HepG2 (cell line): ENCODE measurements around the gene CELF4. TPM values are rescaled to one million over a fixed set of nuclear protein-coding genes. Genes with fewer than 3 reads are reported as not detected.

ENCODE experiments used
- ATAC-seq: fragments of 200-7000 bp; cut with Tn5 transposase; 3 replicates; pipeline ENCODE4 v1.9.1; 2020; ENCODE audit warnings: mild to moderate bottlenecking, moderate library complexity
- BruUV-seq: library from RNA; stranded (reverse); fragments of 400-500 nt; replicated peaks from 2 replicates; lab custom pipeline; 2021; lab: Mats Ljungman, UMichigan
- CTCF ChIA-PET: fragments of 300-600 bp; formaldehyde crosslinking; extraction: SDS; loops from one replicate; lab custom pipeline; 2021; ENCODE audit warnings: low total read pairs, inconsistent platforms, low intra/inter-chr PET ratio; lab: Yijun Ruan, JAX
- POLR2A ChIA-PET: fragments of 350-600 bp; sonication (Branson Sonifier 250); formaldehyde crosslinking; loops from one replicate; lab custom pipeline; 2020; ENCODE audit warnings: antibody characterized with exemption, inconsistent platforms; lab: Yijun Ruan, JAX
- DNase-seq: peaks from one replicate; pipeline ENCODE4 v3.0.0-alpha.2; 2015; ENCODE audit warnings: low spot score
- FAIRE-seq: peaks from 3 replicates; lab custom pipeline; 2011; peaks lifted over from hg19 to GRCh38; lab: Jason Lieb, UNC
- H2AFZ ChIP-seq: one replicate; pipeline ENCODE4 v1.6.1; 2011; ENCODE audit warnings: low read length, inconsistent platforms
- H3K27ac ChIP-seq: fragments of 300-600 bp; 3 replicates; pipeline ENCODE4 v1.8.0; 2011; ENCODE audit warnings: mixed run types, mild to moderate bottlenecking, mixed read lengths, low read length, inconsistent platforms; ENCODE audit not compliant: insufficient read depth; ENCODE audit errors: extremely low read length
- H3K27me3 ChIP-seq, 2 experiments: fragments of 200-600 bp in 1 of 2; 2 replicates in 1 of 2; 3 replicates in 1 of 2; pipeline versions ENCODE4 v1.6.0 to v1.8.0; 2011; ENCODE audit warnings: low read length in 2 of 2, mild to moderate bottlenecking in 2 of 2, moderate library complexity in 2 of 2, inconsistent platforms in 1 of 2; ENCODE audit not compliant: insufficient read depth in 2 of 2, control insufficient read depth in 1 of 2
- H3K36me3 ChIP-seq, 2 experiments: fragments of 200-600 bp in 1 of 2; replicated peaks in 1 of 2; 2 replicates in 1 of 2; 3 replicates in 1 of 2; pipeline versions ENCODE4 v1.5.1 to v1.8.0; 2011; ENCODE audit warnings: low read length in 2 of 2, inconsistent platforms in 1 of 2; ENCODE audit not compliant: insufficient read depth in 2 of 2, control insufficient read depth in 1 of 2
- H3K4me1 ChIP-seq: 2 replicates; pipeline ENCODE4 v1.5.1; 2012; ENCODE audit warnings: low read length, inconsistent platforms; ENCODE audit not compliant: insufficient read depth
- H3K4me2 ChIP-seq: 2 replicates; pipeline ENCODE4 v1.6.0; 2011; ENCODE audit warnings: low read depth, low read length, inconsistent platforms
- H3K4me3 ChIP-seq, 3 experiments: fragments of 200-600 bp in 1 of 3; sonication (generic), shearing (Covaris generic) in 1 of 3; replicated peaks in 1 of 3; 2 replicates each; pipeline ENCODE4 v1.5.1; 2011 to 2016; ENCODE audit warnings: low read length in 3 of 3, inconsistent platforms in 2 of 3, low read depth in 2 of 3, mild to moderate bottlenecking in 2 of 3, control low read depth in 1 of 3, mixed read lengths in 1 of 3; ENCODE audit not compliant: insufficient read depth in 1 of 3
- H3K79me2 ChIP-seq: one replicate; pipeline ENCODE4 v1.6.1; 2011; ENCODE audit warnings: low read length, inconsistent platforms; ENCODE audit not compliant: insufficient read depth
- H3K9ac ChIP-seq: 2 replicates; pipeline ENCODE4 v1.6.0; 2011; ENCODE audit warnings: mild to moderate bottlenecking, low read depth, low read length, inconsistent platforms; ENCODE audit not compliant: insufficient read depth
- H3K9me3 ChIP-seq: 2 replicates; pipeline ENCODE4 v1.5.1; 2012; ENCODE audit warnings: mild to moderate bottlenecking, low read length
- H4K20me1 ChIP-seq: 2 replicates; pipeline ENCODE4 v1.6.0; 2011; ENCODE audit warnings: inconsistent platforms, mild to moderate bottlenecking, low read length, moderate library complexity; ENCODE audit not compliant: insufficient read depth
- KLF12 ChIP-seq: sonication (generic); formaldehyde crosslinking; IDR thresholded peaks from 2 replicates; pipeline ENCODE4 v1.4.0; 2020; ENCODE audit warnings: missing genetic modification reagents, borderline replicate concordance
- MED8 ChIP-seq: sonication (generic); formaldehyde crosslinking; IDR thresholded peaks from 2 replicates; pipeline ENCODE4 v1.8.1; 2023; ENCODE audit warnings: mild to moderate bottlenecking, missing genetic modification reagents; ENCODE audit not compliant: insufficient replicate concordance
- NR3C1 ChIP-seq: sonication (generic); formaldehyde crosslinking; IDR thresholded peaks from 2 replicates; pipeline ENCODE4 v1.4.0; 2020; ENCODE audit warnings: missing genetic modification reagents
- PAWR ChIP-seq: sonication (generic); formaldehyde crosslinking; IDR thresholded peaks from 2 replicates; pipeline ENCODE4 v1.4.0; 2020; ENCODE audit warnings: missing genetic modification reagents, mild to moderate bottlenecking, borderline replicate concordance
- PPARG ChIP-seq: conservative IDR thresholded peaks from 2 replicates; pipeline ENCODE4 v1.6.1; 2016; ENCODE audit warnings: missing biosample characterization, missing genetic modification reagents
- TCF7 ChIP-seq: sonication (generic); IDR thresholded peaks from 2 replicates; pipeline ENCODE4 v1.6.1; 2016; ENCODE audit warnings: antibody characterized with exemption, low read depth
- ZBTB1 ChIP-seq: sonication (generic); formaldehyde crosslinking; IDR thresholded peaks from 2 replicates; pipeline ENCODE4 v1.4.0; 2020; ENCODE audit warnings: missing genetic modification reagents, borderline replicate concordance
- ZNF337 ChIP-seq: sonication (generic); formaldehyde crosslinking; IDR thresholded peaks from 2 replicates; pipeline ENCODE4 v1.5.1; 2020; ENCODE audit warnings: missing genetic modification reagents, low read depth, mild to moderate bottlenecking, borderline replicate concordance
- ZNF629 ChIP-seq: sonication (generic); formaldehyde crosslinking; conservative IDR thresholded peaks from 2 replicates; pipeline ENCODE4 v1.5.0; 2020; ENCODE audit warnings: missing genetic modification reagents
- ZNF704 ChIP-seq: sonication (generic); formaldehyde crosslinking; IDR thresholded peaks from 2 replicates; pipeline ENCODE4 v1.8.1; 2023; ENCODE audit warnings: mild to moderate bottlenecking, inconsistent platforms, moderate library complexity, missing genetic modification reagents, borderline replicate concordance
- WGBS: methylation state at CpG from one replicate; pipeline ENCODE4 v1.1.6; 2017; ENCODE audit warnings: low lambda C conversion rate; 5-methylcytosine and 5-hydroxymethylcytosine counted together
- in situ Hi-C: cut with HindIII; loops from 2 replicates; pipeline ENCODE4 v1.10.0; 2017; ENCODE audit warnings: low pct_unique_long_range_greater_than_20kb; ENCODE audit not compliant: extremely low pct_ligation_motif_present
- intact Hi-C: fragments of 100-400 bp; cut with micrococcal nuclease; formaldehyde crosslinking; loops from one replicate; pipeline ENCODE4 v1.10.0; 2022; ENCODE audit not compliant: unreplicated experiment
- polyA plus RNA-seq, 8 experiments: library from polyadenylated mRNA; depleted of rRNA in 3 of 8; stranded (reverse) in 7 of 8; unstranded in 1 of 8; fragments of >200 nt; fragmentation: Illumina TruSeq in 4 of 8; extraction: Trizol in 4 of 8; gene quantifications; 2 replicates each; pipeline versions ENCODE4 v1.2.1 to v1.2.3, GENCODE V29; 2011 to 2016; ENCODE audit warnings: low read depth in 4 of 8, missing spikeins in 1 of 8, mixed read lengths in 1 of 8; ENCODE audit not compliant: insufficient read depth in 1 of 8
- total RNA-seq, 5 experiments: library from RNA; depleted of rRNA; stranded (reverse); fragments of >200 nt; fragmentation: Illumina TruSeq; extraction: Trizol; gene quantifications; 2 replicates each; pipeline ENCODE4 v1.2.3, GENCODE V29; 2016; ENCODE audit warnings: low read depth in 1 of 5

The CELF4 gene
- total and polyA plus RNA-seq, 2 of the 13 experiments (the other 11 are each of a cell fraction or from before 2014, with no cell fraction given), result not detected

DNA sequence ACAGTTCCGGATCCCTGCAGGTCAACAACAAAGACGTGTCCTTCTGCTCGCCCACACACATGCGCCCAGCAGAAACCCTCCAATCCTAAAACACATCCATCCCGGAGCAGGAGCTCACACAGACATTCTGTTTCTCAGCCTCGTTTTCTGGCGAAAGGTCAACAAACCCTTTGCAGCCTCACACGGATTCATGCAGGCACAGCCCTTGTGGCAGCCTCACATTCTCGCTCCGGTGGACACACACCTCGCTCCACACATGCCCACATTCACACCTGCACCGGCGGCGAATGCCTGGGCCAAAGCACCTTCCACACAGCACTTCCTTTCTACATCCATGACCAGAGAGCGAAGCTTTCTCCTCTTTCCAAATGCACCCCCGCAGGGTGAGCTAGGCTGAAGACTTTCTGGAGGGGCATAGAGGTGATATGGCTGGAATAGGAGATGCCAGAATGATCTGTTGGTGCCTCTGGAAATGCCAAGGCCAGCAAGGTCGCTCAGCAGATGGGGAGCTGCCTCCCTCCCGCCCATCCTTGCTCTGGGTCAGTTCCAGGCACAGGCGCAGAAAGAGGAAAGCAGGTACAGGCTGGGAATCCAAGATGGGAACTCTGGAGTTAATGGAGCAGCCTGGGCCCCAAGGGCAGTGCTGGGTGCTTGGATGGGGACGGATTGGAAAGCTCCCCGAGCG is 88.8 kb downstream of the CELF4 start:
- H3K27ac ChIP-seq, result no peak overlapping the region
- H3K4me3 ChIP-seq, result no peak overlapping the region
- H3K79me2 ChIP-seq, result no peaks in the 10 kb centered on the region
- no peak overlapping the region for H3K4me2 ChIP-seq
- H3K36me3 ChIP-seq, result no peaks in the 10 kb centered on the region
- 14% methylated on average over 22 of the region's 22 CpGs for WGBS
- in situ Hi-C loops (loop anchor here (10.0 to 25.0 kb wide), 2 partner anchors 92 to 539 kb away; no protein-coding TSS in a partner anchor), intact Hi-C loops (no loop called here)
- no peak for FAIRE-seq
- H3K9ac ChIP-seq, result no peak overlapping the region
- POLR2A ChIA-PET, result no interaction called here
- BruUV-seq, result no TSS peak
- no peaks in the 10 kb centered on the region for H3K9me3 ChIP-seq
- no peak for DNase-seq
- H3K4me1 ChIP-seq, result no peaks in the 10 kb centered on the region
- no peak for TF ChIP-seq ZNF704 (CRISPR knock-in tag)
- no peak for TF ChIP-seq ZNF337 (CRISPR knock-in tag)
- TF ChIP-seq PPARG (CRISPR knock-in tag), result no peak
- TF ChIP-seq TCF7, result no peak
- TF ChIP-seq PAWR (CRISPR knock-in tag), result no peak
- TF ChIP-seq ZBTB1 (CRISPR knock-in tag), result no peak
- no peak for TF ChIP-seq ZNF629 (CRISPR knock-in tag)
- no peak for TF ChIP-seq NR3C1 (CRISPR knock-in tag)
- no peak for TF ChIP-seq MED8
- no peak for TF ChIP-seq KLF12 (CRISPR knock-in tag)
- H4K20me1 ChIP-seq, result no peaks in the 10 kb centered on the region
- ATAC-seq, result no peak
- CTCF ChIA-PET, result interaction anchor here (1.3 to 1.9 kb wide), 2 partner anchors 91 to 534 kb away, joined by 4 to 9 read pairs; no protein-coding TSS in a partner anchor
- peaks cover 3 to 14% of the 10 kb centered on the region in 2 experiments; a peak in 2 of 5 replicates for H3K27me3 ChIP-seq
- no peak overlapping the region for H2AFZ ChIP-seq
